ENCODE data around the gene SIVA1. TPM values are rescaled to one million over a fixed set of nuclear protein-coding genes. Genes with fewer than 3 reads are reported as not detected.

Gene SIVA1
- total RNA-seq, 1 donor from 2014 or later, result 214 TPM

Other genes with a start within 250 kb of the SIVA1 start
- not detected in 2 replicates for gene C14orf180, start 173.4 kb upstream of the SIVA1 start, total RNA-seq
- not detected in 2 replicates for gene TMEM179, start 148.4 kb upstream of the SIVA1 start, total RNA-seq
- gene INF2, start 63.5 kb upstream of the SIVA1 start, total RNA-seq, result 53.6 and 126 TPM in 2 replicates
- gene ADSS1, start 28.9 kb upstream of the SIVA1 start, total RNA-seq, result 0.98 and 2.2 TPM in 2 replicates
- gene AKT1, start 42.6 kb downstream of the SIVA1 start, total RNA-seq, result 163 and 236 TPM in 2 replicates
- 5.1 and 7.0 TPM in 2 replicates for gene ZBTB42, start 48.0 kb downstream of the SIVA1 start, total RNA-seq
- 9.0 and 12.3 TPM in 2 replicates for gene CEP170B, start 112.1 kb downstream of the SIVA1 start, total RNA-seq
- gene PLD4, start 171.7 kb downstream of the SIVA1 start, total RNA-seq, result under 0.01 and 0.05 TPM in 2 replicates
- gene AHNAK2, start 225.2 kb downstream of the SIVA1 start, total RNA-seq, result 24.5 and 40.5 TPM in 2 replicates
- gene CLBA1, start 232.6 kb downstream of the SIVA1 start, total RNA-seq, result 3.7 and 4.6 TPM in 2 replicates